ENCODE results near the gene CDKN1B. TPM values are rescaled to one million over a fixed set of nuclear protein-coding genes. Genes with fewer than 3 reads are reported as not detected.
"Not testable (repeated sequence)": the region's sequence is repeated elsewhere in the genome, so short reads cannot be mapped to it uniquely, and the experiment has no call there.

CDKN1B gene
- total RNA-seq, 2 experiments from 2014 or later, result 135 to 136 TPM

DNA sequence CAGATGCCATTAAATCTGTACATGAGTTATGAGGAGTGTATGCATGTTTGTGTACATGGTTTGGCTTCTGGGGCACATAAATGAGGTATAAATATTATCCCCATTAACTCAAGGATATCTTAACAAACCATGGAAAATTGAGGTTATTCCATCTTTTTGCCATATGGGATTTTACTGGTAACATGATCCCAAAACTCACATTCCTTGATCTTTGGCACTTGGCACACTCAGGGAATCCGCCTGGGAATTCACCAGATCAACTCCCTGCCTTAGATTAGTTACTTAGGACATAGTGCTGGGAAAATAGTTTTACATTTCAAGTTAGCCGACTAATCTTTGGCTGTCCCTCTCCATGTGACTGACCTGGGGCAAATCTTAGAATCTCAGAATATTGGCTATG is 16.9 kb downstream of the CDKN1B start:
- no peak overlapping the region for H3K27ac Mint-ChIP-seq
- DNase-seq (no peak), ATAC-seq (ENCODE audit: low read depth) (no peak)
- peak overlapping the region; percentile 44 for H3K4me3 Mint-ChIP-seq
- H3K36me3 Mint-ChIP-seq, result peaks cover 32% of the 10 kb centered on the region
- H3K4me1 Mint-ChIP-seq, result peaks cover 51% of the 10 kb centered on the region
- no peaks in the 10 kb centered on the region for H3K9me3 Mint-ChIP-seq
- POLR2A ChIA-PET, result interaction anchor here (3.8 to 4.5 kb wide), 3 partner anchors 9 to 377 kb away, joined by 33 to 240 read pairs (median 145); partner anchors contain the start of genes BORCS5 and CDKN1B
- no peaks in the 10 kb centered on the region for H3K27me3 Mint-ChIP-seq

GRCh38 chr12:12734561-12735071 is 17.4 kb downstream of the CDKN1B start:
- Mint-ChIP-seq H3K4me1 (peaks cover 52% of the 10 kb centered on the region), H3K9me3 (no peaks in the 10 kb centered on the region), H3K27me3 (no peaks in the 10 kb centered on the region), H3K4me3 (peak overlapping the region; percentile 44), H3K27ac (peak overlapping the region; percentile 70), H3K36me3 (peaks cover 32% of the 10 kb centered on the region)
- POLR2A ChIA-PET, result interaction anchor here (3.8 to 4.5 kb wide), 3 partner anchors 10 to 377 kb away, joined by 33 to 240 read pairs (median 145); partner anchors contain the start of genes BORCS5 and CDKN1B
- DNase-seq, result no peak
- no peak for ATAC-seq (ENCODE audit: low read depth)

GRCh38 chr12:12735301-12735700 is 18.1 kb downstream of the CDKN1B start:
- ATAC-seq (ENCODE audit: low read depth), result no peak
- Mint-ChIP-seq H3K27me3 (no peaks in the 10 kb centered on the region), H3K9me3 (no peaks in the 10 kb centered on the region), H3K4me1 (peaks cover 47% of the 10 kb centered on the region), H3K27ac (peak overlapping the region; percentile 85), H3K4me3 (peak overlapping the region; percentile 44), H3K36me3 (peaks cover 28% of the 10 kb centered on the region)
- DNase-seq, result no peak
- POLR2A ChIA-PET, result interaction anchor here (2.8 to 4.5 kb wide), 4 partner anchors 11 to 378 kb away, joined by 17 to 240 read pairs (median 89); partner anchors contain the start of genes BORCS5 and CDKN1B

GRCh38 chr12:12736759-12737676 is 19.9 kb downstream of the CDKN1B start:
- ATAC-seq (ENCODE audit: low read depth), result peak; percentile 95
- Mint-ChIP-seq H3K4me3 (peak overlapping the region; percentile 77), H3K27ac (peak overlapping the region; percentile 93), H3K27me3 (no peaks in the 10 kb centered on the region), H3K4me1 (peaks cover 55% of the 10 kb centered on the region), H3K36me3 (peaks cover 31% of the 10 kb centered on the region), H3K9me3 (no peaks in the 10 kb centered on the region)
- POLR2A ChIA-PET, result interaction anchor here (0.6 to 4.5 kb wide), 25 partner anchors 10 to 404 kb away, joined by 3 to 240 read pairs (median 4); partner anchors contain the start of genes BORCS5, CDKN1B, CREBL2 and DDX47
- peak; percentile 61 for DNase-seq

GRCh38 chr12:12738152-12738551 is 21.0 kb downstream of the CDKN1B start:
- not testable (repeated sequence) for H3K4me3 Mint-ChIP-seq; H3K9me3 Mint-ChIP-seq; H3K27ac Mint-ChIP-seq; ATAC-seq (ENCODE audit: low read depth); H3K27me3 Mint-ChIP-seq; DNase-seq
- POLR2A ChIA-PET, result interaction anchor here (1.6 to 4.5 kb wide), 6 partner anchors 9 to 381 kb away, joined by 6 to 240 read pairs (median 25); partner anchors contain the start of genes BORCS5 and CDKN1B
- Mint-ChIP-seq H3K4me1 (peaks cover 57% of the 10 kb centered on the region), H3K36me3 (peaks cover 36% of the 10 kb centered on the region)

DNA sequence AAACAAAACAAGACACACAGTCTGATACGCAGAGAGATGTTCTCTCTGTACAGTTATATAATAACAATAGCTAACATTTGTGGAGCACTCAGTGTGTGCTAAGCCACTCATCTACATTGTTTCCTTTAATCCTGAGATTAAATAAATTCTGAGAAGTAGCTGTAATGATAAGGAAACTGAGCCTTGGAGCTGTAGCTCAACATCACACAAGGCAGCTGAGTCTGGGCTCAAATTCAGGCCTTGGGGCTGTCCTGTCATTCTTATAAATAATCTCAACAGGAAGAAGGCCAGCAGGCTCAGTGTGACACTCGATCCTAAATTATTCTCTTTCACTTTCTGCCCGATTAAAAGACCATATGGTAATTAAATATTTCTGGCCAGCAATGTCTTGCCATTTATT is 24.5 kb downstream of the CDKN1B start:
- Mint-ChIP-seq H3K36me3 (peaks cover 40% of the 10 kb centered on the region), H3K27ac (no peak overlapping the region), H3K27me3 (no peaks in the 10 kb centered on the region), H3K4me3 (peak overlapping the region; percentile 47), H3K9me3 (no peaks in the 10 kb centered on the region), H3K4me1 (peaks cover 45% of the 10 kb centered on the region)
- ATAC-seq (ENCODE audit: low read depth) (no peak), DNase-seq (no peak)
- POLR2A ChIA-PET, result interaction anchor here (1.0 to 1.6 kb wide), 2 partner anchors 16 to 26 kb away, joined by 5 to 9 read pairs; no protein-coding TSS in a partner anchor

DNA sequence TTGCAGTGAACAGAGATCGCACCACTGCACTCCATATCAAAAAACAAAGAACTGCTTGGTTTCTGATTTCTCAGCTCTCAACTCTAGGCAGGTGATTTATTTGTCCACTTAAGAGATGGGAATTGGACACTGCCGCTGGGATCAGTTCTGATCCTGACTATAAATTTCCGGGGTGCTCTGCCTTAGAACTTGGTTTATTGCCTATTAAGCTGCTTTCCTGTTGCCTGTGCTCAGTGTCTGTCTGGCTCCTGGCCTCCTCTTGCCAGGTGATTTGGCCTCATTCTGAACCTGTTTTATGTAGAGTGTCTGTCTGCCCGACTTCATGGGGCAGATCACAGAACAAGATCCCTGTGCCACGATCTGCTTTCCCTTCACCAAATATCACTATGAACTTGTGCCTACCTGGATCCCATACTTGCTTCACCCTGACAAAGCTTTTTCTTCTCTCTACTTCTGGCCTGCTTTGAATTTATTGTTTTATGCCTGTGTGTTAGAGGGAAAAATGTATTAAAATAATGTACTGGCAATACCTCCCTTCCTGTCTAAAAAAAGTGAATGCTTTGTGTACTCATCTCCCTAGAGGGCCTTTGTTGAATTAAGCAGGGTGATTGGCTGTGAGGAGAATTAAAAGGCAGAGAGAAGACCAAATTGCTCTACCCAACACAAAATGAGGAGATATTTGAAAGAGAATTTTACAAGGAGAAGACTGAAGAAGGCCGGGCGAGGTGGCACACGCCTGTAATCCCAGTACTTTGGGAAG is 27.6 kb downstream of the CDKN1B start:
- Mint-ChIP-seq H3K27ac (peak overlapping the region; percentile 48), H3K4me1 (peaks cover 30% of the 10 kb centered on the region), H3K36me3 (peaks cover 46% of the 10 kb centered on the region), H3K4me3 (no peak overlapping the region), H3K27me3 (no peaks in the 10 kb centered on the region), H3K9me3 (no peaks in the 10 kb centered on the region)
- POLR2A ChIA-PET, result interaction anchor here (0.6 kb wide), 2 partner anchors 25 to 359 kb away, joined by 3 read pairs; no protein-coding TSS in a partner anchor
- DNase-seq (no peak), ATAC-seq (ENCODE audit: low read depth) (no peak)

GRCh38 chr12:12745576-12746211 is 28.5 kb downstream of the CDKN1B start:
- peaks cover 46% of the 10 kb centered on the region for H3K36me3 Mint-ChIP-seq
- no peak overlapping the region for H3K27ac Mint-ChIP-seq
- no peaks in the 10 kb centered on the region for H3K9me3 Mint-ChIP-seq
- DNase-seq, result no peak
- no peak for ATAC-seq (ENCODE audit: low read depth)
- peaks cover 28% of the 10 kb centered on the region for H3K4me1 Mint-ChIP-seq
- H3K27me3 Mint-ChIP-seq, result no peaks in the 10 kb centered on the region
- H3K4me3 Mint-ChIP-seq, result no peak overlapping the region
- POLR2A ChIA-PET, result interaction anchor here (0.6 kb wide), 1 partner anchor 24 kb away, joined by 3 read pairs; no protein-coding TSS in a partner anchor

- Mint-ChIP-seq H3K4me3 (no peak overlapping the region), H3K27ac (no peak overlapping the region), H3K36me3 (peaks cover 50% of the 10 kb centered on the region), H3K27me3 (no peaks in the 10 kb centered on the region), H3K4me1 (peaks cover 17% of the 10 kb centered on the region), H3K9me3 (no peaks in the 10 kb centered on the region)
- DNase-seq, result no peak
- POLR2A ChIA-PET, result interaction anchor here (1.6 kb wide), 1 partner anchor 10 kb away, joined by 6 read pairs; no protein-coding TSS in a partner anchor
- no peak for ATAC-seq (ENCODE audit: low read depth)
Measured at GRCh38 chr12:12747278-12747677, 30.1 kb downstream of the CDKN1B start.

- Mint-ChIP-seq H3K36me3 (peaks cover 51% of the 10 kb centered on the region), H3K9me3 (no peaks in the 10 kb centered on the region), H3K4me3 (no peak overlapping the region), H3K27me3 (no peaks in the 10 kb centered on the region), H3K4me1 (peaks cover 17% of the 10 kb centered on the region), H3K27ac (no peak overlapping the region)
- DNase-seq (no peak), ATAC-seq (ENCODE audit: low read depth) (no peak)
- POLR2A ChIA-PET, result interaction anchor here (1.6 kb wide), 1 partner anchor 11 kb away, joined by 6 read pairs; no protein-coding TSS in a partner anchor
Measured at GRCh38 chr12:12748044-12748443, 30.9 kb downstream of the CDKN1B start.

- peaks cover 47% of the 10 kb centered on the region for H3K36me3 Mint-ChIP-seq
- peaks cover 17% of the 10 kb centered on the region for H3K4me1 Mint-ChIP-seq
- no peak overlapping the region for H3K4me3 Mint-ChIP-seq
- DNase-seq (no peak), ATAC-seq (ENCODE audit: low read depth) (no peak)
- no peaks in the 10 kb centered on the region for H3K27me3 Mint-ChIP-seq
- POLR2A ChIA-PET, result no interaction called here
- no peak overlapping the region for H3K27ac Mint-ChIP-seq
- H3K9me3 Mint-ChIP-seq, result no peaks in the 10 kb centered on the region
Measured at GRCh38 chr12:12749433-12749832, 32.3 kb downstream of the CDKN1B start.

- DNase-seq (no peak), ATAC-seq (ENCODE audit: low read depth) (no peak)
- peaks cover 6% of the 10 kb centered on the region for H3K4me1 Mint-ChIP-seq
- H3K9me3 Mint-ChIP-seq, result no peaks in the 10 kb centered on the region
- H3K27me3 Mint-ChIP-seq, result no peaks in the 10 kb centered on the region
- no peak overlapping the region for H3K4me3 Mint-ChIP-seq
- H3K27ac Mint-ChIP-seq, result no peak overlapping the region
- POLR2A ChIA-PET, result no interaction called here
- H3K36me3 Mint-ChIP-seq, result peaks cover 31% of the 10 kb centered on the region
Measured at GRCh38 chr12:12755923-12756322, 38.8 kb downstream of the CDKN1B start.

All from activated naive CD8-positive, alpha-beta T cell treated with anti-CD3 and anti-CD28 coated beads, Interleukin-2, amount 10 ng/mL, durations not matched to agents 7 days and 5 days (primary cell).